Naive B cell (primary cell): ENCODE data around the gene SELENOI. TPM values are rescaled to one million over a fixed set of nuclear protein-coding genes. Genes with fewer than 3 reads are reported as not detected.

ENCODE experiments used
- ATAC-seq, 2 donors: fragments of 150-1000 bp; cut with Tn5 transposase; 2 replicates each; pipeline ENCODE4 v1.10.0; 2021; ENCODE audit warnings: low read depth in 2 of 2, mild to moderate bottlenecking in 2 of 2, moderate library complexity in 2 of 2
- DNase-seq: peaks from one replicate; pipeline ENCODE4 v3.0.0; 2022
- H3K27ac Mint-ChIP-seq, 6 donors: one replicate each; pipeline ENCODE4 v1.8.0; 2020 to 2022; ENCODE audit warnings: mild to moderate bottlenecking in 6 of 6, mixed read lengths in 6 of 6, moderate library complexity in 5 of 6, inconsistent platforms in 2 of 6
- H3K27me3 Mint-ChIP-seq, 3 donors: one replicate each; pipeline ENCODE4 v1.8.0; 2021 to 2022; ENCODE audit warnings: mixed read lengths in 3 of 3, mild to moderate bottlenecking in 1 of 3
- H3K36me3 Mint-ChIP-seq, 2 donors: one replicate each; pipeline ENCODE4 v1.8.0; 2020 to 2022; ENCODE audit warnings: mixed read lengths in 2 of 2, inconsistent platforms in 1 of 2, mild to moderate bottlenecking in 1 of 2
- H3K4me1 Mint-ChIP-seq, 3 donors: one replicate each; pipeline ENCODE4 v1.8.0; 2020 to 2022; ENCODE audit warnings: mixed read lengths in 3 of 3, inconsistent platforms in 1 of 3, mild to moderate bottlenecking in 1 of 3, moderate library complexity in 1 of 3
- H3K4me3 Mint-ChIP-seq, 8 donors: one replicate each; pipeline ENCODE4 v1.8.0; 2020 to 2022; ENCODE audit warnings: mild to moderate bottlenecking in 8 of 8, mixed read lengths in 8 of 8, moderate library complexity in 8 of 8, inconsistent platforms in 2 of 8
- H3K9me3 Mint-ChIP-seq, 7 donors: one replicate each; pipeline ENCODE4 v1.8.0; 2020 to 2022; ENCODE audit warnings: mixed read lengths in 7 of 7, mild to moderate bottlenecking in 5 of 7, inconsistent platforms in 2 of 7, moderate library complexity in 1 of 7
- polyA plus RNA-seq, 6 donors: library from polyadenylated mRNA; unstranded; fragments of 300-500 nt; fragmentation: Illumina TruSeq; gene quantifications; one replicate each; pipeline ENCODE4 v1.2.3, GENCODE V29; 2021; ENCODE audit warnings: low read depth in 6 of 6

SELENOI gene
- polyA plus RNA-seq, 6 donors from 2014 or later: 1.2 to 8.0 (median 5.0) TPM

- Mint-ChIP-seq H3K36me3 (peaks cover 7 to 13% of the 10 kb centered on the region in 2 donors), H3K9me3 (no peaks in the 10 kb centered on the region), H3K4me3 (no peak overlapping the region), H3K27ac (no peak overlapping the region), H3K27me3 (no peaks in the 10 kb centered on the region), H3K4me1 (no peaks in the 10 kb centered on the region)
- ATAC-seq (no peak), DNase-seq (no peak)
Measured at GRCh38 chr2:26384597-26384996, 38.7 kb downstream of the SELENOI start.

DNA sequence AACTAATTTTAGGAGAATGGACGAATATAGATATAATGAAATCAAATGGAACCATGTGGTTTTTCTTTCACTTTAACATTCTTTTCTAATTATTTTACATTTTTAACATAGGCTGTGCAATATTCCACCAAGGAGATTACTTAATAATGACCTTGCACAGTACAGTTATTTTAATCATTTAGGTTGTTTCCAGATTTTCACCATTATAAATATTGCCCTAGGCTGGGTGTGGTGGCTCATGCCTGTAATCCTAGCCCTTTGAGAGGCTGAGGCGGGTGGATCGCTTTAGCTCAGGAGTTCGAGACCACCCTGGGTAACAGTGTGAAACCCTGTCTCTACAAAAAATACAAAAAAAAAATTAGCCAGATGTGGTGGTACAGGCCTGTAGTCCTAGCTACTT lies 41.2 kb downstream of the SELENOI start:
- Mint-ChIP-seq H3K27me3 (no peaks in the 10 kb centered on the region), H3K27ac (no peak overlapping the region), H3K4me3 (no peak overlapping the region), H3K9me3 (no peaks in the 10 kb centered on the region), H3K36me3 (peaks cover 7 to 11% of the 10 kb centered on the region in 2 donors), H3K4me1 (no peaks in the 10 kb centered on the region)
- no peak for ATAC-seq
- no peak for DNase-seq

DNA sequence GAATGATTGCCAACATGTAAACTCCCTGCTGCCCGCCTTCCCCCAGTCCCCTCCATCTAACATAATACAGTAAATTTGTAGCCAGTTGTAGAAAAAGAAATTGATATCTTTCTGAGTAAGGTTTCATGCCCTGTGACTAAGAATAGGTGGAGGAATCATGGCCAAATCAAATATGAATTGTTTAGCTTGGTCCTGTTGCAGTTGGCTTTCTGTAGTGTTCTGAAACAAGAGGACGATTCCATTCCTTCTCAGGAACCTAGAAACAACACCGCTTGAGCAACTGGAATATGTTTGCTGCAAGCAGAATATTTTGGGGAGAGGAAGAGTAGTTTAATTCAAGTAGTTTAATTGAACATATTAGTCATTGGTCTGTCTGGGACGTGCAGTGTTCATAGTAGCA lies 48.8 kb downstream of the SELENOI start:
- Mint-ChIP-seq H3K36me3 (peaks cover 0 to 13% of the 10 kb centered on the region in 2 donors), H3K9me3 (no peaks in the 10 kb centered on the region), H3K27me3 (no peaks in the 10 kb centered on the region), H3K4me3 (no peak overlapping the region), H3K27ac (no peak overlapping the region), H3K4me1 (peaks cover 0 to 5% (median 0%) of the 10 kb centered on the region in 3 donors)
- no peak for ATAC-seq
- DNase-seq: no peak

- H3K36me3 Mint-ChIP-seq: peaks cover 0 to 13% of the 10 kb centered on the region in 2 donors
- DNase-seq (no peak), ATAC-seq (no peak)
- no peaks in the 10 kb centered on the region for H3K9me3 Mint-ChIP-seq
- H3K27ac Mint-ChIP-seq: no peak overlapping the region
- no peak overlapping the region for H3K4me3 Mint-ChIP-seq
- H3K4me1 Mint-ChIP-seq: peaks cover 0 to 5% (median 0%) of the 10 kb centered on the region in 3 donors
- H3K27me3 Mint-ChIP-seq: no peaks in the 10 kb centered on the region
Measured at GRCh38 chr2:26395394-26395793, 49.5 kb downstream of the SELENOI start.

GRCh38 chr2:26396734-26397298 lies 50.9 kb downstream of the SELENOI start:
- peaks cover 0 to 7% of the 10 kb centered on the region in 2 donors for H3K36me3 Mint-ChIP-seq
- H3K4me3 Mint-ChIP-seq: no peak overlapping the region
- no peaks in the 10 kb centered on the region for H3K9me3 Mint-ChIP-seq
- ATAC-seq (no peak), DNase-seq (no peak)
- peaks cover 0 to 5% (median 0%) of the 10 kb centered on the region in 3 donors for H3K4me1 Mint-ChIP-seq
- H3K27ac Mint-ChIP-seq: peak overlapping the region in 2 of 6 donors; percentile 38 to 48
- H3K27me3 Mint-ChIP-seq: no peaks in the 10 kb centered on the region

DNA sequence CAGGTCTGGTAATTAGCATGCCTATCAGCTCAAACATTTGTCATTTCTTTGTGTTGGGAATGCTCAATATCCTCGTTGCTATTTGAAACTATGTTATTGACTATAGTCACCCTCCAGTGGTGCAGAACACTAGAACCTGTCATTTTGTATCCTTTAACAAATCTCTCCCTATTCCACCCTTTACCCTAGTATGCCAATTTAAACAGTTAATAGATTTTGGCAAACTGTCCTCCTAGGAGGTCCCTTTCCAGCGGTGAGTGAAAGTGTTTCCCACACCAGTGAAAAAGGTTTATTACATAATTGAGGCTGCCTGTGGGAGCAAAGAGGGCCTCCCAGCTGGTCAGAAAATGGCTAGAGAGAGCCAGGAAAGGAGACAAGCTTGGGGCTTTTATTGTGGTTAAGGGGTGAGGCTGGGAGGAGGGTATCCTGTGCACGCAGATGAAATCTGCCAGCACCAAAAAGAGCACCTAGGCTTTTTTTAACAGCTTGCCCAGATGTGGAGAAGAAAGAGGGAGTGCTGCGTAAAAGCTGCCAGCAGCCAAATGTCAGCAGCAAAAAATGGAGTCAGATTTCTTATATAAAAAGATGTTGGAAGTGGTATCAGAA lies 53.9 kb downstream of the SELENOI start:
- no peak for DNase-seq
- Mint-ChIP-seq H3K27me3 (peaks cover 0 to 6% (median 6%) of the 10 kb centered on the region in 3 donors), H3K9me3 (no peaks in the 10 kb centered on the region), H3K4me1 (peaks cover 0 to 5% (median 0%) of the 10 kb centered on the region in 3 donors), H3K27ac (peak overlapping the region in 1 of 6 donors; percentile 6), H3K36me3 (peaks cover 0 to 7% of the 10 kb centered on the region in 2 donors), H3K4me3 (no peak overlapping the region)
- ATAC-seq: no peak

GRCh38 chr2:26400723-26401122 lies 54.8 kb downstream of the SELENOI start:
- Mint-ChIP-seq H3K4me3 (no peak overlapping the region), H3K27me3 (peaks cover 0 to 11% (median 6%) of the 10 kb centered on the region in 3 donors), H3K4me1 (peaks cover 0 to 5% (median 0%) of the 10 kb centered on the region in 3 donors), H3K9me3 (no peaks in the 10 kb centered on the region), H3K27ac (no peak overlapping the region), H3K36me3 (peaks cover 0 to 7% of the 10 kb centered on the region in 2 donors)
- DNase-seq (no peak), ATAC-seq (no peak)

GRCh38 chr2:26401739-26402541 lies 56.0 kb downstream of the SELENOI start, which contains the start of gene DRC1:
DRC1 (plus strand) TSS chr2:26401920; CDS start chr2:26401990, 70 bp downstream.
- H3K36me3 Mint-ChIP-seq: peaks cover 0 to 4% of the 10 kb centered on the region in 2 donors
- H3K27ac Mint-ChIP-seq: no peak within 1 kb of the TSS
- H3K9me3 Mint-ChIP-seq: no peaks in the 10 kb centered on the region

DNA sequence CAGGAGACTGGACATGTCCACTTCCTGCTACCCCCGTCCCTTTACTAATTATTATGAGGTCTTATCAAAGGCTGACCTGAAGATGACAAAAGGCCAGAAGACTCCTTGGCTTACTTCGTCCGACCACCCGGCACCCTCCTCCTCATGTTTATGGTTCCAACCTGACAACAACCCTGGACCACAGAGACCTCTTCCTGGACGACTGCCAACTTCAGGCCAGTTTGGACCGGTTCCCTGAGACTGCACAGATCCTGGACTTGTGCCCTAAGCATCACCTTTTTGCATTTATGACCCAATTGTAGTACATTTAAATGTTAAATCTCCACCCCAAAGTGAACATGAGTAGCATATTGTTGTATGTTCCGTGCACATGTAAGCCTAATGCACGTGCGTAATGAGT lies 61.6 kb downstream of the SELENOI start:
- no peaks in the 10 kb centered on the region for H3K36me3 Mint-ChIP-seq
- peaks cover 4 to 9% (median 6%) of the 10 kb centered on the region in 3 donors for H3K4me1 Mint-ChIP-seq
- no peak overlapping the region for H3K4me3 Mint-ChIP-seq
- H3K27me3 Mint-ChIP-seq: peaks cover 16 to 19% (median 16%) of the 10 kb centered on the region in 3 donors
- no peaks in the 10 kb centered on the region for H3K9me3 Mint-ChIP-seq
- no peak for DNase-seq
- no peak for ATAC-seq
- no peak overlapping the region for H3K27ac Mint-ChIP-seq

More at GRCh38 chr2:26401739-26402541, 56.0 kb downstream of the SELENOI start, which contains the start of gene DRC1:
- Mint-ChIP-seq H3K4me3 (no peak within 1 kb of the TSS), H3K27me3 (peaks cover under 1 to 11% (median 6%) of the 10 kb centered on the region in 3 donors), H3K4me1 (peaks cover 0 to 2% (median 0%) of the 10 kb centered on the region in 3 donors)
- DNase-seq: no peak
- ATAC-seq: no peak

DNA sequence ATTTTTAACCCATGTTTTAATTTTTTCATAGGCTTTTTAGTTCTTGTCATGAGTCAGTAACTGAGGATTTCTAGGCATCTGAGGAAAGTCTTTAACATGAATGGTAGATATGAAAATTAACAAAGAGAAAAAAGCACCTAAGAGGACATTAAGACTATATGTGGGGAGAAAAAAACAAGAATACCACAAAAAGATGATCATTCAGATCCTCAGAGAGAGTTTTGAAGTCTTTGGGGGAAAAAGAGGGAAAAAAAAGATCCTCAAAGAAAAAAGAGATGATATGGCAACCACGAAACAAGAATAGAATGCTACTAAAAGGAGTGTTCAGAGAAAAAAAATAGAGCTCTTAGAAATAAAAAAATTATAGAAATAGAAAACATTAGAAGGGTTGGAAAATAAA lies 63.8 kb downstream of the SELENOI start:
- H3K36me3 Mint-ChIP-seq: no peaks in the 10 kb centered on the region
- H3K27me3 Mint-ChIP-seq: peaks cover 13 to 16% (median 16%) of the 10 kb centered on the region in 3 donors
- H3K4me3 Mint-ChIP-seq: no peak overlapping the region
- H3K4me1 Mint-ChIP-seq: peaks cover 4 to 9% (median 6%) of the 10 kb centered on the region in 3 donors
- DNase-seq (no peak), ATAC-seq (no peak)
- H3K27ac Mint-ChIP-seq: no peak overlapping the region
- no peaks in the 10 kb centered on the region for H3K9me3 Mint-ChIP-seq

- Mint-ChIP-seq H3K4me1 (peaks cover 4 to 9% (median 6%) of the 10 kb centered on the region in 3 donors), H3K36me3 (no peaks in the 10 kb centered on the region), H3K9me3 (no peaks in the 10 kb centered on the region), H3K4me3 (no peak overlapping the region), H3K27ac (no peak overlapping the region), H3K27me3 (peaks cover 8 to 16% (median 16%) of the 10 kb centered on the region in 3 donors)
- no peak for DNase-seq
- no peak for ATAC-seq
Measured at GRCh38 chr2:26410764-26411243, 64.9 kb downstream of the SELENOI start.

GRCh38 chr2:26411419-26411818 lies 65.5 kb downstream of the SELENOI start:
- Mint-ChIP-seq H3K4me3 (peak overlapping the region in 3 of 8 donors; percentile 40 to 63 (median 50)), H3K4me1 (peaks cover 4 to 9% (median 6%) of the 10 kb centered on the region in 3 donors), H3K27ac (no peak overlapping the region), H3K9me3 (no peaks in the 10 kb centered on the region), H3K36me3 (no peaks in the 10 kb centered on the region), H3K27me3 (peaks cover 8 to 16% (median 16%) of the 10 kb centered on the region in 3 donors)
- DNase-seq (no peak), ATAC-seq (no peak)

DNA sequence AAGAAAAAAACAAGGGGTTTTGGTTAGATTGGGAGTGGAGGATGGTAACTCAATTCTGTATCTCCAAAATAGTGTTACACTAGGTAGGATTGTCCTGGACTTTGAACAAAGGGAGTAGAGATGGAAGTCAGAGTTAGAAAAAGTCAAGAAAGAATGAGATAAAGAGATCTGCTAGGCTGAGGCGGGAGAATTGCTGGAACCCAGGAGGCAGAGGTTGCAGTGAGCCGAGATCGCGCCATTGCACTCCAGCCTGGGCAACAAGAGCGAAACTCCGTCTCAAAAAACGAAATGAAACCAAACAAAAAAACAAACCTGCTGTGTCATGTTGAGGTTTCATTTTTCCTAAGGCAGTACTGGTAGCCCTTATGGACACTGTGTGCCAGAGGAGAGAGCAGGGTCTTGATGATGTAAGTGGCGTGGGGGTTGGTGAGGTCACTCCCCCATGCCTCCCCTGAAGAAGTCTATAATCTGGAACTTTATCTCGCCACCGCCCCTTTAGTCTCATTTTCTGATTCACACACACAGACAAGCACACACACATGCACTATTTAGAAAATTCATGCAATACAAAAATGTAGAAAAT lies 66.2 kb downstream of the SELENOI start:
- H3K4me3 Mint-ChIP-seq: peak overlapping the region in 6 of 8 donors; percentile 38 to 63 (median 52)
- no peaks in the 10 kb centered on the region for H3K36me3 Mint-ChIP-seq
- peaks cover 4 to 9% (median 6%) of the 10 kb centered on the region in 3 donors for H3K4me1 Mint-ChIP-seq
- ATAC-seq (no peak), DNase-seq (no peak)
- peak overlapping the region in 1 of 6 donors; percentile 24 for H3K27ac Mint-ChIP-seq
- peaks cover 8 to 16% (median 13%) of the 10 kb centered on the region in 3 donors for H3K27me3 Mint-ChIP-seq
- no peaks in the 10 kb centered on the region for H3K9me3 Mint-ChIP-seq
